NOMO-1 treated with dmso at 0.1 percent for 144 hours (cell line): ENCODE measurements around the gene SALL1.

ENCODE experiments used
- DNase-seq: peaks from one replicate; lab custom pipeline; 2025; ENCODE audit not compliant: unreplicated experiment; lab: John Stamatoyannopoulos, UW

Gene SALL1

GRCh38 chr16:51143196-51143977 lies 7.7 kb downstream of the SALL1 start:
- DNase-seq: no peak

- DNase-seq: no peak
Observed at GRCh38 chr16:51141541-51141940, 9.5 kb downstream of the SALL1 start.

GRCh38 chr16:51141106-51141505 lies 10.0 kb downstream of the SALL1 start:
- no peak for DNase-seq

GRCh38 chr16:51140112-51140511 lies 11.0 kb downstream of the SALL1 start:
- DNase-seq: no peak

- no peak for DNase-seq
Observed at GRCh38 chr16:51139568-51139967, 11.5 kb downstream of the SALL1 start.

GRCh38 chr16:51138178-51138577 lies 12.9 kb downstream of the SALL1 start:
- DNase-seq: no peak

GRCh38 chr16:51137097-51137496 lies 14.0 kb downstream of the SALL1 start:
- DNase-seq: no peak

GRCh38 chr16:51134876-51135275 lies 16.2 kb downstream of the SALL1 start:
- no peak for DNase-seq

- no peak for DNase-seq
Observed at GRCh38 chr16:51134269-51134812, 16.7 kb downstream of the SALL1 start.

- DNase-seq: no peak
Observed at GRCh38 chr16:51133688-51134087, 17.4 kb downstream of the SALL1 start.

GRCh38 chr16:51133183-51133582 lies 17.9 kb downstream of the SALL1 start:
- DNase-seq: no peak

GRCh38 chr16:51132490-51133115 lies 18.5 kb downstream of the SALL1 start:
- no peak for DNase-seq

GRCh38 chr16:51131619-51132018 lies 19.5 kb downstream of the SALL1 start:
- DNase-seq: no peak

GRCh38 chr16:51129105-51129504 lies 22.0 kb downstream of the SALL1 start:
- DNase-seq: no peak

GRCh38 chr16:51125992-51126391 lies 25.1 kb downstream of the SALL1 start:
- no peak for DNase-seq

GRCh38 chr16:51124896-51125295 lies 26.2 kb downstream of the SALL1 start:
- DNase-seq: no peak

- no peak for DNase-seq
Observed at GRCh38 chr16:51121850-51122249, 29.2 kb downstream of the SALL1 start.

- no peak for DNase-seq
Observed at GRCh38 chr16:51120730-51121347, 30.2 kb downstream of the SALL1 start.

- DNase-seq: no peak
Observed at GRCh38 chr16:51119973-51120729, 30.9 kb downstream of the SALL1 start.

GRCh38 chr16:51119556-51119955 lies 31.5 kb downstream of the SALL1 start:
- no peak for DNase-seq

GRCh38 chr16:51116353-51116752 lies 34.7 kb downstream of the SALL1 start:
- DNase-seq: no peak
